LNCaP clone FGC (cell line): ENCODE measurements around the gene BUB1B.

Experiments
- DNase-seq: peaks from one replicate; pipeline ENCODE4 v3.0.0-alpha.2; 2011; ENCODE audit warnings: low read depth
- H3K4me3 ChIP-seq: 2 replicates; pipeline ENCODE4 v1.5.1; 2011; ENCODE audit warnings: mild to moderate bottlenecking, low read depth, low read length, control low read depth
- CTCF ChIP-seq: IDR thresholded peaks from 2 replicates; pipeline ENCODE4 v1.5.1; 2012; ENCODE audit warnings: mild to moderate bottlenecking; ENCODE audit not compliant: control insufficient read depth, insufficient read depth; ENCODE audit errors: extremely low read depth

Gene BUB1B

DNA sequence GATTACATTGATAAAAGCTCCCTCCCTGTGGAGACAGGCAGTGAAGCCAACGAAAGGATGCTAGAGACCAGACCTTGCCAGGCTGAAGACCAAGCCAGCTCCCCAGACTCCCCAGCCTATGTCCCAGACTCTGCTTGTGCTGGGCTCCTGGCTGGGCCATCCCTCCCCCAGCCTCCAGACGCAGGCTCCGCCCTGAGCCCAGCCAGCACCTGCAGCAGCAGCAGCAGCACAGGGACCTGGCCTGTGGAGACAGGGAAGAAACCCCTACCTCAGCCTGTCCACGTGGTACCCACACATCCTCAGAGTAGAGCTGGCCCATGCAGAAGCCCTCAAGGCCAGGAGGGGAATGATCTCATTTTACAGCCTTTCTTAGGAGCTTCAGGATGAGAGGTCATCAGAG, 108.7 kb downstream of the BUB1B start:
- no peak for DNase-seq
- no peak for TF ChIP-seq CTCF
- no peak overlapping the region for H3K4me3 ChIP-seq

DNA sequence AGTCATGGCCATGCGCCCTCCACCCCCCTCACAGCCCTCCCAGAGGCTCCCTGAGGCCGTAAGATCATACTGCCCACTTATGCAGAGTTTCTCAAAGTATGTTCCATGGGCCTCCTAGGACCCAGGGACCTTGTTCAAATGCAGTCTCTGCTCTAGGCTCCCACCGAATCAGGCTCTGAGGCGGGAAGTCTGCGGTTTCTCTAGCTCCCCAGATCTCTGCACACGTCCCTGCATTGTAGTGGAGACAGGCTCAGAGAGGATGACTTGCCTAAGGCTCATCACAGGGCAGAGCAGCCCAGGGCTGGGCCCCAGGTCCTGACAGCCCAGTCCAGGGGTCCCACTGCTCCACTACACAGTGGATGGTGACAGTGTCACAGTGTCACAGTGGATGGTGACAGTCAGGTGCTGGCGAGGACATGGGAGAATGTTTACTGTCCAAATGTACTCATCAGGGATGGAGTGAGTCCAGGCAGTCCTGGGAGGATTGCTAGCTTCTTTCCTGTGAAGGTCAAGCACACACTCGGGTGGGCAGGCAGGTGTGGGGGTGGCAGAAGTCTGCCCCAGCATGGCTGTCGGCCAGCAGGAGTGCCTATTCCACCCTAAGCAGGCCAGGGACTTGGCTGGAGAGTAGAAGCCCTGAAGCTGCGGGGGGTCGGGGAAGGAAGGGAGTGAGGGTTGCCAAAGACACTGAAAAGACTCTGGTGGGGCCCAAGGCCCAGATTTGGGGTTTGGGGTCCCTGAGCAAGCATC, 109.6 kb downstream of the BUB1B start:
- no peak for TF ChIP-seq CTCF
- DNase-seq = no peak
- no peak overlapping the region for H3K4me3 ChIP-seq
